Endothelial cell of umbilical vein (primary cell): ENCODE measurements around the gene PAPPA. TPM values are rescaled to one million over a fixed set of nuclear protein-coding genes. Genes with fewer than 3 reads are reported as not detected.
A peak's percentile ranks its signal among the peaks of the same experiment; 100 is the strongest.

Source experiments
- BruUV-seq: library from RNA; stranded (reverse); fragments of 400-500 nt; replicated peaks from 2 replicates; lab custom pipeline; 2021; lab: Mats Ljungman, UMichigan
- CTCF ChIA-PET: fragments of 300-600, 350-600 bp; sonication (Branson Sonifier 250); formaldehyde crosslinking; loops from one replicate; lab custom pipeline; 2021; ENCODE audit warnings: antibody characterized with exemption, inconsistent platforms; lab: Charles Lee
- POLR2A ChIA-PET: fragments of 300-600, 350-600 bp; sonication (Branson Sonifier 250); formaldehyde crosslinking; loops from one replicate; lab custom pipeline; 2021; ENCODE audit warnings: antibody characterized with exemption, inconsistent platforms; lab: Charles Lee
- DNase-seq: peaks from one replicate; pipeline ENCODE4 v3.0.0-alpha.2; 2011; ENCODE audit warnings: low read depth, low spot score
- FAIRE-seq: peaks from 2 replicates; lab custom pipeline; 2011; peaks lifted over from hg19 to GRCh38; lab: Jason Lieb, UNC
- H2AFZ ChIP-seq: 2 replicates; pipeline ENCODE4 v1.6.0; 2012; ENCODE audit warnings: low read depth, low read length, control low read depth, inconsistent platforms
- H3K27ac ChIP-seq: 2 replicates; pipeline ENCODE4 v1.5.1; 2011; ENCODE audit warnings: low read depth, mild to moderate bottlenecking, control low read depth, low read length, moderate library complexity; ENCODE audit not compliant: insufficient read depth
- H3K27me3 ChIP-seq, 2 experiments: 2 replicates each; pipeline versions ENCODE4 v1.6.0 to v1.6.1; 2011; ENCODE audit warnings: low read length in 2 of 2, mixed read lengths in 1 of 2; ENCODE audit not compliant: control insufficient read depth in 2 of 2, insufficient read depth in 2 of 2
- H3K36me3 ChIP-seq, 2 experiments: 2 replicates in 1 of 2; 3 replicates in 1 of 2; pipeline ENCODE4 v1.5.1; 2011; ENCODE audit warnings: low read length in 2 of 2, mild to moderate bottlenecking in 1 of 2, moderate library complexity in 1 of 2; ENCODE audit not compliant: control insufficient read depth in 2 of 2, insufficient read depth in 2 of 2; ENCODE audit errors: extremely low read depth in 1 of 2
- H3K4me1 ChIP-seq: 3 replicates; pipeline ENCODE4 v1.5.1; 2011; ENCODE audit warnings: mild to moderate bottlenecking, low read length; ENCODE audit not compliant: control insufficient read depth, insufficient read depth; ENCODE audit errors: extremely low read depth
- H3K4me2 ChIP-seq: 2 replicates; pipeline ENCODE4 v1.6.1; 2011; ENCODE audit warnings: low read length, control low read depth, mixed read lengths; ENCODE audit not compliant: insufficient read depth
- H3K4me3 ChIP-seq, 3 experiments: fragments of 200-600 bp in 1 of 3; sonication (generic), shearing (Covaris generic) in 1 of 3; replicated peaks in 1 of 3; 2 replicates each; pipeline ENCODE4 v1.5.1; 2011 to 2016; ENCODE audit warnings: control low read depth in 3 of 3, low read length in 3 of 3, mild to moderate bottlenecking in 2 of 3, inconsistent platforms in 1 of 3, low read depth in 1 of 3, moderate library complexity in 1 of 3; ENCODE audit not compliant: insufficient read depth in 1 of 3
- H3K79me2 ChIP-seq: 2 replicates; pipeline ENCODE4 v1.6.0; 2012; ENCODE audit warnings: low read length, inconsistent platforms; ENCODE audit not compliant: control insufficient read depth, insufficient read depth
- H3K9ac ChIP-seq: replicated peaks from 2 replicates; pipeline ENCODE3; 2011; ENCODE audit warnings: low read length, control low read depth; ENCODE audit not compliant: insufficient read depth; ENCODE audit errors: extremely low read depth
- H3K9me1 ChIP-seq: replicated peaks from 3 replicates; pipeline ENCODE4 v1.6.0; 2011; ENCODE audit warnings: mild to moderate bottlenecking, low read length; ENCODE audit not compliant: control insufficient read depth, insufficient read depth; ENCODE audit errors: extremely low read depth
- H3K9me3 ChIP-seq: replicated peaks from 2 replicates; pipeline ENCODE4 v1.5.1; 2012; ENCODE audit warnings: low read length, inconsistent platforms; ENCODE audit not compliant: control insufficient read depth, insufficient read depth
- H4K20me1 ChIP-seq: replicated peaks from 2 replicates; pipeline ENCODE3; 2011; ENCODE audit warnings: mild to moderate bottlenecking, low read length; ENCODE audit not compliant: control insufficient read depth, insufficient read depth; ENCODE audit errors: extremely low read depth
- CTCF ChIP-seq, 2 donors: IDR thresholded peaks; 1 replicate in 1 of 2; 2 replicates in 1 of 2; pipeline ENCODE4 v1.5.1; 2011; ENCODE audit warnings: low read length in 2 of 2, mild to moderate bottlenecking in 2 of 2, moderate library complexity in 2 of 2, control low read depth in 1 of 2, inconsistent platforms in 1 of 2, low read depth in 1 of 2; ENCODE audit not compliant: insufficient read depth in 1 of 2; ENCODE audit errors: extremely low read depth in 1 of 2
- EZH2 ChIP-seq: IDR thresholded peaks from 2 replicates; pipeline ENCODE4 v1.6.1; 2012; ENCODE audit warnings: borderline replicate concordance, low read depth, mild to moderate bottlenecking, moderate library complexity, low read length, inconsistent platforms; ENCODE audit not compliant: severe bottlenecking
- FOS ChIP-seq: IDR thresholded peaks from 2 replicates; pipeline ENCODE4 v1.6.1; 2011; ENCODE audit warnings: mild to moderate bottlenecking, low read length, moderate library complexity, borderline replicate concordance; ENCODE audit not compliant: insufficient read depth
- GATA2 ChIP-seq: IDR thresholded peaks from 2 replicates; pipeline ENCODE4 v1.7.0; 2011; ENCODE audit warnings: low read depth, mild to moderate bottlenecking, moderate library complexity, mixed read lengths, low read length; ENCODE audit not compliant: insufficient read length, insufficient read depth
- JUN ChIP-seq: IDR thresholded peaks from 2 replicates; pipeline ENCODE4 v1.6.1; 2011; ENCODE audit warnings: borderline replicate concordance, low read depth; ENCODE audit not compliant: insufficient read length, insufficient read depth
- MYC ChIP-seq: IDR thresholded peaks from one replicate; pipeline ENCODE4 v1.6.1; 2011; ENCODE audit warnings: mild to moderate bottlenecking, low read depth, low read length
- POLR2A ChIP-seq: IDR thresholded peaks from 2 replicates; pipeline ENCODE4 v1.6.1; 2012; ENCODE audit warnings: low read depth, mild to moderate bottlenecking, control low read depth, low read length
- POLR2AphosphoS5 ChIP-seq: IDR thresholded peaks from 2 replicates; pipeline ENCODE4 v1.6.1; 2012; ENCODE audit warnings: low read depth, mild to moderate bottlenecking, control low read depth, low read length, moderate library complexity; ENCODE audit not compliant: insufficient read depth
- dilution Hi-C: fragments of 300-500 bp; cut with MboI; formaldehyde crosslinking; loops from one replicate; pipeline ENCODE4 v1.15.0; 2019; ENCODE audit warnings: low sequenced_read_pairs; ENCODE audit not compliant: extremely low pct_ligation_motif_present
- intact Hi-C: fragments of 100-400 bp; cut with micrococcal nuclease; formaldehyde crosslinking; loops from one replicate; pipeline ENCODE4 v1.10.0; 2022
- polyA plus RNA-seq, 4 experiments: library from polyadenylated mRNA; depleted of rRNA in 3 of 4; stranded (reverse) in 3 of 4; unstranded in 1 of 4; fragments of >200 nt; gene quantifications; 2 replicates each; pipeline versions ENCODE4 v1.2.1 to v1.2.3, GENCODE V29; 2011 to 2012; ENCODE audit warnings: missing spikeins in 1 of 4
- total RNA-seq: library from RNA; stranded (reverse); gene quantifications from 2 replicates; pipeline ENCODE4 v1.2.3, GENCODE V29; 2021

Gene PAPPA
- total and polyA plus RNA-seq, 2 donors (not counting 3 experiments of a cell fraction or from before 2014, with no cell fraction given) = 0.13 to 0.41 TPM

- intact Hi-C loops = no loop called here
- TF ChIP-seq POLR2A (no peak), FOS (no peak), POLR2AphosphoS5 (no peak), GATA2 (no peak), MYC (no peak), EZH2 (no peak), JUN (no peak), CTCF (IDR thresholded peaks at IDR 0.05; ENCODE audit: extremely low read depth in 1 of 2, insufficient read depth in 1 of 2, low read depth in 1 of 2, low read length in 2 of 2) (no peak)
- Histone ChIP-seq H3K36me3 (no peaks in the 10 kb centered on the region), H3K27ac (peak overlapping the region; percentile 23), H3K9me3 (no peaks in the 10 kb centered on the region), H3K4me3 (no peak overlapping the region), H4K20me1 (no peaks in the 10 kb centered on the region), H3K4me2 (no peak overlapping the region), H3K9me1 (no peaks in the 10 kb centered on the region), H3K79me2 (no peaks in the 10 kb centered on the region), H3K9ac (no peak overlapping the region), H3K4me1 (peaks cover 3% of the 10 kb centered on the region), H3K27me3 (peaks cover 0 to 20% of the 10 kb centered on the region in 2 experiments), H2AFZ (no peak overlapping the region)
- no TSS peak for BruUV-seq
- ChIA-PET POLR2A (no interaction called here), CTCF (interaction anchor here (1.2 to 1.9 kb wide), 3 partner anchors 10 to 269 kb away, joined by 3 to 13 read pairs (median 4); no protein-coding TSS in a partner anchor)
- DNase-seq (no peak), FAIRE-seq (no peak)
- dilution Hi-C loops = no loop called here
Observed at GRCh38 chr9:116151199-116151598, 2.4 kb upstream of the PAPPA start.
